Activated naive CD8-positive, alpha-beta T cell (primary cell): ENCODE results near the gene SH3PXD2A.
A peak's percentile ranks its signal among the peaks of the same experiment; 100 is the strongest.
"Not testable (repeated sequence)": the region's sequence is repeated elsewhere in the genome, so short reads cannot be mapped to it uniquely, and the experiment has no call there.

ENCODE experiments used
- H3K27ac Mint-ChIP-seq: one replicate; pipeline ENCODE4 v1.8.0; 2021; ENCODE audit warnings: mixed read lengths
- H3K27me3 Mint-ChIP-seq: one replicate; pipeline ENCODE4 v1.8.0; 2021; ENCODE audit warnings: mixed read lengths
- H3K36me3 Mint-ChIP-seq: one replicate; pipeline ENCODE4 v1.8.0; 2021; ENCODE audit warnings: mixed read lengths
- H3K4me1 Mint-ChIP-seq: one replicate; pipeline ENCODE4 v1.8.0; 2021; ENCODE audit warnings: low read depth, mixed read lengths
- H3K4me3 Mint-ChIP-seq: one replicate; pipeline ENCODE4 v1.8.0; 2021; ENCODE audit warnings: mild to moderate bottlenecking, mixed read lengths
- H3K9me3 Mint-ChIP-seq: one replicate; pipeline ENCODE4 v1.8.0; 2021; ENCODE audit warnings: low read depth, mixed read lengths

The SH3PXD2A gene

GRCh38 chr10:103672345-103672744 is 183.0 kb downstream of the SH3PXD2A start:
- Mint-ChIP-seq H3K9me3 (no peaks in the 10 kb centered on the region), H3K4me1 (peaks cover 17% of the 10 kb centered on the region), H3K27ac (no peak overlapping the region), H3K27me3 (no peaks in the 10 kb centered on the region), H3K4me3 (no peak overlapping the region), H3K36me3 (no peaks in the 10 kb centered on the region)

GRCh38 chr10:103671126-103671895 is 184.1 kb downstream of the SH3PXD2A start:
- no peak overlapping the region for H3K4me3 Mint-ChIP-seq
- H3K4me1 Mint-ChIP-seq: peaks cover 17% of the 10 kb centered on the region
- no peaks in the 10 kb centered on the region for H3K9me3 Mint-ChIP-seq
- H3K27me3 Mint-ChIP-seq: no peaks in the 10 kb centered on the region
- H3K27ac Mint-ChIP-seq: no peak overlapping the region
- H3K36me3 Mint-ChIP-seq: no peaks in the 10 kb centered on the region

GRCh38 chr10:103669944-103670343 is 185.4 kb downstream of the SH3PXD2A start:
- Mint-ChIP-seq H3K4me3 (no peak overlapping the region), H3K9me3 (no peaks in the 10 kb centered on the region), H3K27me3 (no peaks in the 10 kb centered on the region), H3K27ac (no peak overlapping the region), H3K4me1 (peaks cover 17% of the 10 kb centered on the region), H3K36me3 (peaks cover 2% of the 10 kb centered on the region)

DNA sequence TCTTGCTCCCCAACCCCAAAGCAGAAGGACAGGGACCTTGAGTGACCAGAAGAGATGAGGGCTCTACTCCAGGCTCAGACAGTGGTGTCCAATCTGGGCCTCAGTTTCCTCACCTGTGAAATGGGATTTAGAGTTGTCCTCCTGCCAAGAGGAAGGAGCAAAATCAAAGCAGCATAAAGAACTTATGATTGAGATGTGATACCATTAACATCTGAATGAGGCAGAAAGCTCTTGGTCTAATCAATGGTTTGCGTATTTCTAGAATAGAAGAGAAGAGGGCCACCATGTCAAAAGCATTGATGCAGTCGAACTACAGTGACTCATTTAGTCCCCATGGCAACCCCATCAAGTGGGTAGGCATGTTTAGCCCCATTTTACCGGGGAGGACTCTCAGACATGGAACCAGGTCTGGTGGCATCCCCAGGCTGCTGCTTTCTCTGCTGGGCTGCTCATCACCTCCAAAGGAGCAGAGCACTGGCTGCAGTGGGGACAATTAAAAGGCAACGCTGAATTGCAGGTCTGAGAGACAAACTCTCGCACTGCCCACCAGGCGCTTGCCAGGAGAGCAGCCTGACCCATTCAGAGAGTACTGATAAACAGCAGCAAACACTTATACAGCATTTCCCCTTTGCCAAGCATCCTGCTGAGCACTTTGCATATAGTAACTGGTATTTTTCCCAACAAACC is 186.0 kb downstream of the SH3PXD2A start:
- peak overlapping the region; percentile 13 for H3K4me3 Mint-ChIP-seq
- no peaks in the 10 kb centered on the region for H3K9me3 Mint-ChIP-seq
- H3K4me1 Mint-ChIP-seq: peaks cover 17% of the 10 kb centered on the region
- no peak overlapping the region for H3K27ac Mint-ChIP-seq
- peaks cover 2% of the 10 kb centered on the region for H3K36me3 Mint-ChIP-seq
- H3K27me3 Mint-ChIP-seq: no peaks in the 10 kb centered on the region

GRCh38 chr10:103668351-103669242 is 186.8 kb downstream of the SH3PXD2A start:
- H3K27ac Mint-ChIP-seq: no peak overlapping the region
- H3K4me3 Mint-ChIP-seq: peak overlapping the region; percentile 78
- peaks cover 2% of the 10 kb centered on the region for H3K36me3 Mint-ChIP-seq
- peaks cover 17% of the 10 kb centered on the region for H3K4me1 Mint-ChIP-seq
- H3K27me3 Mint-ChIP-seq: no peaks in the 10 kb centered on the region
- no peaks in the 10 kb centered on the region for H3K9me3 Mint-ChIP-seq

DNA sequence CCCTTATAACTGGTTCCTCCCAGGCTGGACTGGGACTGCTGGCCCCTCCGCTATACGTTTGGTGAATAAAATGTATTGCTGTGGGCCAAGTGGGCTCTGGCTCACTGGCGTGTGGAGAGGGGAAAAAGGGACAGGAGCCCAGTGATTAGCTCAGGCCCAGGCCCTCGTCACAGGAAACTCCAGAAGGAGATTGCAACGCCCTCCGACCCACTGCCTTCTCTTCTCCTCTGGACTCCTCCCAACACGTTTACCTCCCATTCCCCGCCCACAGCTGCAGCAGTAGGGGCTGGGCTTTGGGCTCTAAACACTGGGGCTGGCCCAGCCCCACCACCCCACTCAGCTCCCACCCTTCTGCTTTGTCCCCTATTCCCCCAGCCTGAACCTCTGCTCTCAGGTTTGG is 188.0 kb downstream of the SH3PXD2A start:
- H3K36me3 Mint-ChIP-seq: peaks cover 2% of the 10 kb centered on the region
- H3K27me3 Mint-ChIP-seq: no peaks in the 10 kb centered on the region
- H3K4me3 Mint-ChIP-seq: no peak overlapping the region
- H3K4me1 Mint-ChIP-seq: peaks cover 22% of the 10 kb centered on the region
- no peaks in the 10 kb centered on the region for H3K9me3 Mint-ChIP-seq
- no peak overlapping the region for H3K27ac Mint-ChIP-seq

GRCh38 chr10:103666762-103667150 is 188.6 kb downstream of the SH3PXD2A start:
- Mint-ChIP-seq H3K4me3 (no peak overlapping the region), H3K9me3 (no peaks in the 10 kb centered on the region), H3K27ac (no peak overlapping the region), H3K27me3 (no peaks in the 10 kb centered on the region), H3K36me3 (peaks cover 2% of the 10 kb centered on the region), H3K4me1 (peaks cover 22% of the 10 kb centered on the region)

- Mint-ChIP-seq H3K4me3 (no peak overlapping the region), H3K4me1 (peaks cover 22% of the 10 kb centered on the region), H3K27ac (no peak overlapping the region), H3K36me3 (peaks cover 2% of the 10 kb centered on the region), H3K9me3 (no peaks in the 10 kb centered on the region), H3K27me3 (no peaks in the 10 kb centered on the region)
These were observed 189.2 kb downstream of the SH3PXD2A start for GRCh38 chr10:103666087-103666761.

DNA sequence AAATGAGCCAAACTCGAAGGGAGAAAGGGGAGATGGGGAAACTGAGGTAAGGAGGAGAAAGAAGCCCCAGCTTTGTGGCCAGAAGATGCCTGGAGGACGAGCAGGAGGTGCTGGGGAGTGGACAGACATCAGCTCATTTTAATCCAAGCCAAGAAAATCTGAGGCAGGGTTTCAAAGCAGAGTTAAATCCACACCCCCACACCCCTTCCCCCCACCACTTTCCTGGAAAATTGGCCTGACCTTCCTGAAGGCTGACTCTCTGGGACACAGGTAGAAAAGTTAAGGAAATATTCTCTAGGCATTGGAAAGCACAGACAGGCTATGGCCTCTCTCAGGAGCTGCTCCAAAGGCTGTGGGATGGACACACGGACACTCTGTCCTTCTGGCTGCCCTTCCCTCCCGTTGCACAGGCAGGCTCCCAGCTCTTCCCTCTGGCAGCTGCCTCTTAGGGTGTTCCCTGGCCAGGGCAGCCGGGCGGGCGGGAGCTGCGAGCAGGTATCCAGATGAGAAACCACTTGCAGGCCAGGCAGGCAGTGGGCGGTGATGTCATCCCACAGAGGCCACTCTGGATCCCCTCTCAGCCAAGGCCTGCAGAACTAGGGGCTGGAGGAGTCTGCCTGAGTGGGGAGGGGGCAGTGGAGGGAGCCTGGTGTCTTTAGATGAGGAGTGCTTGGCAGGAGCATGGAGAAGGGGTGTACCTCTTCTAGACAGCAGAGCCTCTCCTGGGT is 190.1 kb downstream of the SH3PXD2A start:
- H3K27me3 Mint-ChIP-seq: no peaks in the 10 kb centered on the region
- no peaks in the 10 kb centered on the region for H3K9me3 Mint-ChIP-seq
- H3K4me1 Mint-ChIP-seq: peaks cover 25% of the 10 kb centered on the region
- H3K36me3 Mint-ChIP-seq: peaks cover 2% of the 10 kb centered on the region
- H3K27ac Mint-ChIP-seq: no peak overlapping the region
- H3K4me3 Mint-ChIP-seq: no peak overlapping the region

DNA sequence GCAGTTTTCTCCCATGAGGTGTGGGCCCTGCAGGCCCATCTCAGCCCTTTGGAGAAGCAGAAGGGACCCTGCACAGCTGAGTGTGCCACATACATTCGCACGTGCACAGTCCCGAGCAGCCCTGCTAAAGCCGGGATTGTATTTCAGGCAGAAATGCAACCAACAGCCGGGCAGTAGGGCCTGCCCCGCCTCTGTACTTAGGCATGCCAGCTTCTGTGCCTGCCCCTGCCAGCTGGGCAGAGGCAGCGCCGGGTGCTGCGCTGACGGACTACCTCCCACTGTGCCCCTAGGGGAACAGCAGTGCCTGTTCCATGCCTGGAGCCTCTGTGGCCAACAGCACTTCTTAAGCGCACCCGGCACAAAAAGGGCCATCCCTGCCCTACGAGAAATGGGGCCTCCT is 191.6 kb downstream of the SH3PXD2A start:
- Mint-ChIP-seq H3K36me3 (peaks cover 2% of the 10 kb centered on the region), H3K4me1 (peaks cover 22% of the 10 kb centered on the region), H3K27ac (peak overlapping the region; percentile 10), H3K4me3 (no peak overlapping the region), H3K9me3 (no peaks in the 10 kb centered on the region), H3K27me3 (no peaks in the 10 kb centered on the region)

DNA sequence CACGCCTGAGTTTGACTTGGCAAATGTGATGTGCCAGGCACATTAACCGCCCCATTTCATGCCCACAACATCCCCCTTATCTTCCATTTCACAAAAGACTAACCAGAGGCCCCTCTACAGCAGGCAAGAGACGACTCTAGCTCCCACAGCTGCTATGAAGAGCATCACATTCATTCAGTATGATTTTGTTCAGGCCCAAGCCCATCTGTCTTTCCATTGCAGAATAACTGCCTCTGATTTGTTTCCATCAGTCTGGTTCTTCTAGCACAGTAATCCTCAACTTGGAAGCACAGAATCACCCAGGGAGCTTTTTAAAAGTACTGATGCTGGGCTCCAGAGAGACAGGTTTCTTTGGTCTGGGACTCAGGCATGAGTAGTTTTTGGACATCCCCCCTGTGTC is 192.1 kb downstream of the SH3PXD2A start:
- Mint-ChIP-seq H3K27me3 (no peaks in the 10 kb centered on the region), H3K9me3 (no peaks in the 10 kb centered on the region), H3K36me3 (peaks cover 2% of the 10 kb centered on the region), H3K27ac (peak overlapping the region; percentile 64), H3K4me1 (peaks cover 18% of the 10 kb centered on the region), H3K4me3 (peak overlapping the region; percentile 38)

GRCh38 chr10:103662704-103663103 is 192.7 kb downstream of the SH3PXD2A start:
- H3K4me1 Mint-ChIP-seq: peaks cover 17% of the 10 kb centered on the region
- peak overlapping the region; percentile 64 for H3K27ac Mint-ChIP-seq
- not testable (repeated sequence) for H3K9me3 Mint-ChIP-seq, H3K27me3 Mint-ChIP-seq, H3K36me3 Mint-ChIP-seq
- peak overlapping the region; percentile 38 for H3K4me3 Mint-ChIP-seq

GRCh38 chr10:103661198-103661950 is 194.0 kb downstream of the SH3PXD2A start:
- Mint-ChIP-seq H3K4me1 (peaks cover 17% of the 10 kb centered on the region), H3K36me3 (peaks cover 9% of the 10 kb centered on the region), H3K4me3 (peak overlapping the region; percentile 85), H3K9me3 (no peaks in the 10 kb centered on the region), H3K27me3 (no peaks in the 10 kb centered on the region), H3K27ac (peak overlapping the region; percentile 68)
